NT2/D1 (cell line): ENCODE results near the gene PPM1N.

ENCODE experiments used
- SUZ12 ChIP-seq: IDR thresholded peaks from 2 replicates; pipeline ENCODE4 v1.6.1; 2011; ENCODE audit not compliant: insufficient read length, insufficient read depth; ENCODE audit errors: extremely low read depth
- YY1 ChIP-seq: IDR thresholded peaks from 2 replicates; pipeline ENCODE4 v1.6.1; 2011; ENCODE audit not compliant: insufficient read length, insufficient read depth
- ZNF274 ChIP-seq: IDR thresholded peaks from 2 replicates; pipeline ENCODE4 v1.6.1; 2011; ENCODE audit warnings: mild to moderate bottlenecking, low read depth, low read length

GRCh38 chr19:45455707-45456499 is 42.3 kb upstream of the PPM1N start:
- TF ChIP-seq ZNF274 (no peak), SUZ12 (no peak), YY1 (no peak)
